Thymus (tissue), 11 donors: Measurements from ENCODE around the gene OR51B5. TPM values are rescaled to one million over a fixed set of nuclear protein-coding genes. Genes with fewer than 3 reads are reported as not detected.
"Not testable (repeated sequence)": the region's sequence is repeated elsewhere in the genome, so short reads cannot be mapped to it uniquely, and the experiment has no call there.

Experiments used
- DNase-seq, 9 donors: peaks; one replicate each; pipeline ENCODE4 v3.0.0-alpha.2; 2013; ENCODE audit warnings: low spot score in 9 of 9, low read depth in 6 of 9, missing footprints in 1 of 9
- H3K27ac ChIP-seq, 2 donors: one replicate each; pipeline ENCODE4 v1.5.1; 2013; ENCODE audit warnings: control low read depth in 1 of 2, low read depth in 1 of 2, low read length in 1 of 2, mild to moderate bottlenecking in 1 of 2, moderate library complexity in 1 of 2
- H3K27me3 ChIP-seq, 2 donors: one replicate each; pipeline ENCODE4 v1.5.1; 2013; ENCODE audit warnings: low read length in 1 of 2; ENCODE audit not compliant: control insufficient read depth in 2 of 2, insufficient read depth in 1 of 2
- H3K36me3 ChIP-seq, 2 donors: one replicate each; pipeline ENCODE4 v1.5.1; 2013; ENCODE audit warnings: low read length in 1 of 2, mild to moderate bottlenecking in 1 of 2, moderate library complexity in 1 of 2; ENCODE audit not compliant: control insufficient read depth in 2 of 2, insufficient read depth in 2 of 2
- H3K4me1 ChIP-seq, 2 donors: one replicate each; pipeline ENCODE4 v1.5.1; 2013; ENCODE audit warnings: low read length in 2 of 2; ENCODE audit not compliant: control insufficient read depth in 2 of 2, insufficient read depth in 2 of 2
- H3K4me3 ChIP-seq, 2 donors: one replicate each; pipeline ENCODE4 v1.5.1; 2013; ENCODE audit warnings: low read length in 2 of 2, control low read depth in 1 of 2, mild to moderate bottlenecking in 1 of 2
- H3K9me3 ChIP-seq, 2 donors: one replicate each; pipeline ENCODE4 v1.5.1; 2013; ENCODE audit warnings: low read length in 1 of 2, mild to moderate bottlenecking in 1 of 2; ENCODE audit not compliant: control insufficient read depth in 2 of 2, insufficient read depth in 1 of 2
- WGBS: extraction: QIAGEN DNeasy Blood & Tissue Kit; methylation state at CpG from one replicate; pipeline ENCODE4 v1.1.7; 2013; 5-methylcytosine and 5-hydroxymethylcytosine counted together
- polyA plus RNA-seq: library from polyadenylated mRNA; stranded (reverse); fragments of 200-250 nt; gene quantifications from one replicate; pipeline ENCODE4 v1.2.3, GENCODE V29; 2013
- total RNA-seq: library from RNA; stranded (reverse); fragments of 120-200 nt; gene quantifications from one replicate; pipeline ENCODE4 v1.2.4, GENCODE V29; 2013
- donor health status: healthy.

OR51B5 gene
- total and polyA plus RNA-seq, 2 donors = 0.14 to 0.21 TPM

DNA sequence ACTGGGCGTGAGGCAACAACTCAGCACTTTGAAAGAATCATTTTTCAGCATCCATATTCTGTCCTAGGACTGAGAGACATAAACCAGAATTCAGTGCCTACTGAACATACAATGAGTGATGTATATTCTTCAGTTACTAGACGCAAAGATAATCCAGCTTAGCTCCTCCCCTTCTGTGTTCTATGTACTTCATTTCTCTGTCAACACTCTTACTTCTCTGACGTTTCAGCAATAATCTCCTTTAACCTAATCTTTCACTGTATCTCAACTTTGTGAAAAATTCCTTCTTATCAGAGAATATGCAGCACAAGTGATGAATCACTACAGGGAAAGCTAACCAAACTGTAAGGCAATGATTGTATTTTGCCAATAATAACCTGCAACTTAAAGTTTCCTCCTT, 2.5 kb upstream of the OR51B5 start:
- no peaks in the 10 kb centered on the region for H3K36me3 ChIP-seq
- no peak for DNase-seq
- no peaks in the 10 kb centered on the region for H3K27me3 ChIP-seq
- no peak overlapping the region for H3K27ac ChIP-seq
- 89% methylated on average over 3 of the region's 3 CpGs for WGBS
- H3K4me3 ChIP-seq = no peak overlapping the region
- no peaks in the 10 kb centered on the region for H3K9me3 ChIP-seq
- no peaks in the 10 kb centered on the region for H3K4me1 ChIP-seq

DNA sequence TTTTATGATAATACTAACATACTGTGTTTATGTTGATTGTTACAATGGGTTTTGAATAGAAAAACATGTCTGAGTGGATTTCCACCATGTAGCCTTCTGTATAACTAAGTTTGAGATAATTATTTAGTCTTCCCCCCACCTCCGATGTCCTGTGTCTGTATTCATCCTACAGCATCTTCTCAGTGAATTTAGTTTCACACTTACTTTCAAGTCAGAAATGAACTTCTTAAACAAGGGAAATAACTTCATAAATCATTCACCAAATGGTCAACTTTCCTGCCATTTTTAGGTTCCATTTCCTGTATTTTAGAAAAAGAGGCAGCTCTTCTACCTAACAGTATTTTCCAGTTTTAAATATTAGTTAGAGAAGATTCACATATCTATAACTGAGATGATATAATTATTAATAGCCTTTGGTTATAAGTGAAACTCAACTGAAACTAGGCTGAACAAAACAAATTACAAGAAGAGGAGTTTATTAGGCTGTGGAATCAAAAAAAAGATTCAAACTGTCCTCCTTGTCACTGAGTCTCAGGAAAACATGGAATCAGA, 3.5 kb downstream of the OR51B5 start:
- Histone ChIP-seq H3K27ac (no peak overlapping the region), H3K4me3 (no peak overlapping the region), H3K4me1 (no peaks in the 10 kb centered on the region), H3K9me3 (no peaks in the 10 kb centered on the region), H3K27me3 (no peaks in the 10 kb centered on the region), H3K36me3 (no peaks in the 10 kb centered on the region)
- DNase-seq = no peak
- 84% methylated on average over 1 of the region's 1 CpG for WGBS

DNA sequence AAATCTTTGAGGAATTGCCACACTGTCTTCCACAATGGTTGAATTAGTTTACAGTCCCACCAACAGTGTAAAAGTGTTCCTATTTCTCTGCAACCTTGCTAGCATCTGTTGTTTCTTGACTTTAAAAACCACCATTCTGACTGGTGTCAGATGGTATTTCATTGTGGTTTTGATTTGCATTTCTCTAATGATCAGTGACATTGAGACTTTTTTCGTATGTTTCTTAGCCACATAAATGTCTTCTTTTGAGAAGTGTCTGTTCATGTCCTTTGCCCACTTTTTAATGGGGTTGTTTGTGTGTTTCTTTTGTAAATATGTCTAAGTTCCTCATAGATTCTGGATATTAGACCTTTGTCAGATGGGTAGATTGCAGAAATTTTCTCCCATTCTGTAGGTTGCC, 6.1 kb downstream of the OR51B5 start:
- not testable (repeated sequence) for H3K4me3 ChIP-seq, DNase-seq, H3K27me3 ChIP-seq, H3K4me1 ChIP-seq, H3K36me3 ChIP-seq, H3K9me3 ChIP-seq, H3K27ac ChIP-seq
- WGBS = 86% methylated on average over 1 of the region's 1 CpG

GRCh38 chr11:5336331-5336730, 7.0 kb downstream of the OR51B5 start:
- Histone ChIP-seq H3K27me3 (no peaks in the 10 kb centered on the region), H3K4me1 (no peaks in the 10 kb centered on the region), H3K27ac (no peak overlapping the region), H3K4me3 (no peak overlapping the region), H3K9me3 (no peaks in the 10 kb centered on the region), H3K36me3 (no peaks in the 10 kb centered on the region)
- no peak for DNase-seq

- no peaks in the 10 kb centered on the region for H3K27me3 ChIP-seq
- WGBS = 75% methylated on average over 1 of the region's 1 CpG
- H3K4me3 ChIP-seq = no peak overlapping the region
- DNase-seq = no peak
- H3K36me3 ChIP-seq = no peaks in the 10 kb centered on the region
- H3K9me3 ChIP-seq = no peaks in the 10 kb centered on the region
- H3K27ac ChIP-seq = no peak overlapping the region
- no peaks in the 10 kb centered on the region for H3K4me1 ChIP-seq
Observed at GRCh38 chr11:5335170-5335569, 8.2 kb downstream of the OR51B5 start.

DNA sequence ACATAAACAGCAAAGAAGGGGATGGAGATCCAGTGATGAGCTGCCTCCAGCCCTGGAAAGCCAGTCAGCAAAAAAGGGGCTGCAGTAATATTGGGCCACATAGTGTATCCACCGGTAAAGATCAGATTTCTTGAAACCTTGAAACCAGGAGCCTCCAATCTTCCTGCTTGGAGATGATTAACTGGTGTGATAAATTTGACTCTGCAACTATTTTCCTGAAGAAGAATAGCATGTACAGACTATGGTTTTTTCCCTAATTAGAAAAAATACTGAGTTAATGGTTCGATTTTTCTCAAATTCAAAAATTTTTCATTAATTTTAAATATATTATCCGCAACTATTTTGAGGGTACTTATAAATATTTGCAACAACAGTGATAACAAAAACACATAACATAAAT, 19.1 kb downstream of the OR51B5 start, which contains the start of gene OR51B2:
Gene OR51B2 (minus strand): TSS at position 101 of the 400 bp plus-strand sequence. CDS start 0 bp downstream, at position 101.
- H3K9me3 ChIP-seq = no peaks in the 10 kb centered on the region

DNA sequence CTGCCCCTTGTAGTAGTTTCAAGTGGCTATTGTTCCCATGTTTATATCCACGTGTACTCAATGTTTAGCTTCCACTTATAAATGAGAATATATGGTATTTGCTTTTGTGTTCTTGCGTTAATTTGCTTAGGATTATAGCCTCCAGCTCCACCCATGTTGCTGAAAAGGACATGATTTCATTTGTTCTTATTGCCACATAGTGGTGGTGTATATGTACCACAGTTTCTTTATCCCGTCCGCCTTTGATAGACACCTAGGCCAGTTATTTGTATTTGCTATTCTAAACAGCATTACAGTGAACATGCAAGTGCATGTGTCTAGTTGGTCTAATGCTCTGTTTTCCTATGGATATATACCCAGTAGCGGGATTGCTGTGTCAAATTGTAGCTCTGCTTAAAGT, 26.0 kb downstream of the OR51B5 start:
- H3K27me3 ChIP-seq = no peaks in the 10 kb centered on the region
- 86% methylated on average over 5 of the region's 5 CpGs for WGBS
- no peak for DNase-seq

More for the DNA sequence above, 19.1 kb downstream of the OR51B5 start, which contains the start of gene OR51B2:
- Histone ChIP-seq H3K36me3 (no peaks in the 10 kb centered on the region), H3K4me1 (no peaks in the 10 kb centered on the region), H3K27me3 (no peaks in the 10 kb centered on the region), H3K27ac (no peak within 1 kb of the TSS), H3K4me3 (no peak within 1 kb of the TSS)
- DNase-seq = no peak
- 79% methylated on average over 3 of the region's 3 CpGs for WGBS

GRCh38 chr11:5313326-5314023, 29.8 kb downstream of the OR51B5 start:
- not testable (repeated sequence) for H3K4me1 ChIP-seq, H3K9me3 ChIP-seq, H3K4me3 ChIP-seq, H3K27me3 ChIP-seq, H3K27ac ChIP-seq, H3K36me3 ChIP-seq, DNase-seq
- 92% methylated on average over 3 of the region's 3 CpGs for WGBS

More for the DNA sequence above, 26.0 kb downstream of the OR51B5 start:
- Histone ChIP-seq H3K4me1 (no peaks in the 10 kb centered on the region), H3K9me3 (no peaks in the 10 kb centered on the region), H3K27ac (no peak overlapping the region), H3K4me3 (no peak overlapping the region), H3K36me3 (no peaks in the 10 kb centered on the region)

DNA sequence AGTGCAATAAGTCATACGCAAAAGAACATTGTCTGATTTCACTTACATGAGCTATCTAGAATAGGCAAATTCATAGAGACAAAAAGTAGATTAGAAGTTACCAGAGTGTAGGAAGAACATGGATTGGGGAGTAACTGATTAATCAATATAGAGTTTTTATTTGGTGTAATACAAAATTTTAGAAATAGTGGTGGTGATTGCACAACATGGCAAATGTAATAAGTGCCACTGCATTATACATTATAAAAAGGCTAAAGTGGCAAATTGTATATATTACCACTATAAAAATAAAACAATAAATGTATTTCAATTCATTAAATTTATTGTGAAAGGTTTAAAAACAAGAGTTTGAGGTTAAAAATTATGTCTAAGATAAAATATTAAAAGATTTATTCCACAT, 32.9 kb downstream of the OR51B5 start:
- no peak for DNase-seq
- Histone ChIP-seq H3K36me3 (no peaks in the 10 kb centered on the region), H3K4me1 (no peaks in the 10 kb centered on the region), H3K9me3 (no peaks in the 10 kb centered on the region), H3K27me3 (no peaks in the 10 kb centered on the region), H3K4me3 (no peak overlapping the region), H3K27ac (no peak overlapping the region)
- 95% methylated on average over 1 of the region's 1 CpG for WGBS
